HG03025 (cell line): ENCODE results near the gene TTC27.
"Not testable (repeated sequence)": the region's sequence is repeated elsewhere in the genome, so short reads cannot be mapped to it uniquely, and the experiment has no call there.

Experiments
- ATAC-seq: cut with Tn5 transposase; IDR thresholded peaks from one replicate; pipeline ENCODE4 v1.9.1; 2021; ENCODE audit warnings: mild to moderate bottlenecking, moderate library complexity; ENCODE audit not compliant: unreplicated experiment, low FRiP score

Gene TTC27

DNA sequence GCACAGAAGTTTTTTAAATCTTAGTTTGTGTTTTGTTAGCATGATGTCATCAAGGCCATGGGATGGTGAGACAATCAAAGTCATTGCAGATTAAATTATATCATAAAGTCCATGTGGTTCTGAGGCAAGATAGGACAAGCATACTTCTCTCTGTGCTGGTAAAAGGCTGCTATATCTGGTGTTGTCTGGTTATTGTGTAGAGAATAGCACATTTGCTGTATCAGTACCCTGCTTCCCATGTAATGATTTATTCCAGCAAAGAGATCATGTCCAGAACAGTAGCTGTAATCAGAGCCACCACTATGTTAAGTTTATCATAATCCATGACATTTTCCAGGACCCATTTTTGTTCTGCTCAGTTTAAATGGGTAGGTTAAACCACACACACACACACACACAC lies 123.0 kb downstream of the TTC27 start:
- no peak for ATAC-seq

DNA sequence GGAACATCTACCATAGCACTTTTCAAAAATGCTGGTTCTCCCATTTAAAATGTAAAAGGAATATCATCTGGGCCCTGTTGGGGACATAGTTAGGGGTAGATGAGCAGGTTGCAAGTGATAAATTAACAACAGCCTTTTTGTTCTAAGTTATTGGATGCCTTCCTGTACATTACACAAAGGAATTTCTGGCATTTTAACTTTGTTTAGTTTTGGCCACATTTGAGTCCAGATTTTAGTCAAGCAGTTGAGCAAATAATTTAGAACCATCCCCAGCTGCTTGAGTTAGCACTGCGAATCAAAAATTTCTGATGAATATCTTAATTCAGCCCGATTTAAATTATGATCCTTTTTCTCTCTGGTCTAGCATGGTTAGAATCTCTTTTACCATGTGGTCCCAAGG lies 124.4 kb downstream of the TTC27 start:
- ATAC-seq: no peak

DNA sequence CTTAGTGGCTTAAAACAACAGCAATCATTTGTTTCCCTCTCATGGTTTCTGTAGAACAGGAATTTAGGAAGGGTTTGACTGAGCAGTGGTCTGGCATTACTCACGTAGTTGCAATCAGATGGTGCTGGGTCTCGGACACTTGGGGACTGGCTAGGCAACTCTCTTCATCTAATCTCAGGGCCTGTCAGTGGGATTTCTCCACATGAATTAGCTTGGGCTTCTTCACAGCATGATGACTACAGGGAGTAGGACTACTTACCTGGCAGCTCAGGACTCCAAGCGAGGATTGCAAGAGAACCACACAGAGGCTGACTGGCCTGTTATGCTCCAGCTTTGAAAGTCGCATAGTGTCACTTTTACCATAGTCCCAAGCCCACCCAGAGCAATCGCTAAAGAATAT lies 125.1 kb downstream of the TTC27 start:
- no peak for ATAC-seq

DNA sequence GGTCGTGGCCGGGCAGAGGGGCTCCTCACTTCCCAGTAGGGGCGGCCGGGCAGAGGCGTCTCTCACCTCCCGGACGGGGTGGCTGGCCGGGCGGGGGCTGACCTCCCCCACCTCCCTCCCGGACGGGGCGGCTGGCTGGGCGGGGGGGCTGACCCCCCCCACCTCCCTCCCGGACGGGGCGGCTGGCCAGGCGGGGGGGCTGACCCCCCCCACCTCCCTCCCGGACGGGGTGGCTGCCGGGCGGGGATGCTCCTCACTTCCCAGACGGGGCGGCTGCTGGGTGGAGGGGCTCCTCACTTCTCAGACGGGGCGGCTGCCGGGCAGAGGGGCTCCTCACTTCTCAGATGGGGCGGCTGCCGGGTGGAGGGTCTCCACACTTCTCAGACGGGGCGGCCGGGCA lies 126.8 kb downstream of the TTC27 start:
- not testable (repeated sequence) for ATAC-seq

DNA sequence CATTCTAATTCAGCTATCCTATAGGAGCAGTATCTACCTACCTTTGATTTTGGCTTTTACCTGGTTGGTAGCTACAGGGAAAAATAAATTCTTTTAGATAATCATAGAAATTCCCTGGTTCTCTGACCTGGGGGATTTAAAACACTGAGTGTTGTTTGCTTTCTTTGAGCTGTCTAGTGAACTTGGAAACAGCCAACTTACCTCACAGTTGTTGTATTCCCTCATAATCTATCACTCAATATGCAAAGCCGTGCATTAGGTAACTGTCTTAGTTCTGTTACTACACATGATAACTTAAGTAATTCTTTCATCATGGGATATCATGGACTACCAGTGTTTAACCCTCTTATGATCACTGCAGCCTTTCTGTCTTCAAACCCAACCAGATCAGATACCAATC lies 127.8 kb downstream of the TTC27 start:
- ATAC-seq: no peak

DNA sequence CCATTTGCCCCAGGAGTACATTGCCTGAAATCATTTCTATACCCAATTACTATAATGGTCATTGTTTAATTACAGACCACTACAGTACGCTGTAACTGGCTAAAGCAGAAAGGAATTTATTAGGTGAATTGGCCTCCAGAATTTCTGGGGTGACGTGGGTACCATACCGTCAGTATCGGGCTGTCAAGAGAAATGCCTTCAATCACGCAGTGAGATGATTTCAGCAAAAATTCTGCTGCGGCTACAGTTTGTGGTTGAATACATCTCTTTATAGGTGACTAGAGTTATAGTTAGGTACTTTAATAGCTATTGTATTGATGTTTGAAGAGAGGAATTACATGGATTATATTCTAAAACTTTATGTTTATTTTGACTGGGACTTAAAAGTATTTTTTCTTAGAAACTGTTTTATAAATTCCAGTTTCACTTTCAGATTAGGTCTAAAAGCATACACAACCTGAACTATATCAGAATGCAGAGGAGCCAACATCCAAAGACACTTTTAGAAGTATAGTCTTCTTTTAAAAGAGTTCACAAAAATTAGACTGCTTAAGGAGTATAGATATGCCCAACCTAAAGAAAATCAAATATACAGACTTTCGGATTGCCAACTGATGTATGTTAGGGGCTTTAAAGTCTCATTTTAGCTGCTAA lies 128.4 kb downstream of the TTC27 start:
- ATAC-seq: no peak

DNA sequence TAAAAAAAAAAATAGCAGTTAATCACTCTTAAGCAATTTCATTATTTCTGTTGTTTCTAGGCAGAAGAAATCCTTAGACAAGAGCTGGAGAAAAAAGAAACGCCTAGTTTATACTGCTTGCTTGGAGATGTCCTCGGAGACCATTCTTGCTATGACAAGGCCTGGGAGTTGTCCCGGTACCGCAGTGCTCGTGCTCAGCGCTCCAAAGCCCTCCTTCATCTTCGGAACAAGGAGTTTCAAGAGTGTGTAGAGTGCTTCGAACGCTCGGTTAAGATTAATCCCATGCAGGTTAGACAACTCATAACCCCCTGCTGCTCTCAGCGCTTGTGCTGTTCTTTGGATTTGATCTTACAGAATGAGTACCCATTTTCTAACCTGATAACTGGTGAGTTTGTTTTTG lies 130.4 kb downstream of the TTC27 start:
- no peak for ATAC-seq

DNA sequence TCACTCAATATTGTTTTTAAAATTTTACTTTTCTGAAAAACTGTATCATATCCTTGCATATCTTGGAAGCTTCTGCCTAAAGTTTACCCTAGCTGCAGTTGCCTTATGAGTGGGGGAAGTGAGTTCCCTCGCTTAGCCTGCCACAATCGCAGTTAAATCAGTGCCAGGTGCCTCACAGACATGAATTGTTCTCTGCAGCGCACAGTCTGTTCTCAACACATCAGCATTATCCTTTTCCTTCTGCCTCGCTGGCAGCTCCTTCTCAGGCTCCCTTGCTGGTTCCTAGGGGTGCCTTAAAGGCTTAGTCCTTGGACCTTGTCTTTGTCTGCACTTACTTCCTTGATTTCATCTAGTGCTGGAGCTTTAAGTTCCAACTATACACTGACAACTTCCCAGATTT lies 132.8 kb downstream of the TTC27 start:
- ATAC-seq: no peak

DNA sequence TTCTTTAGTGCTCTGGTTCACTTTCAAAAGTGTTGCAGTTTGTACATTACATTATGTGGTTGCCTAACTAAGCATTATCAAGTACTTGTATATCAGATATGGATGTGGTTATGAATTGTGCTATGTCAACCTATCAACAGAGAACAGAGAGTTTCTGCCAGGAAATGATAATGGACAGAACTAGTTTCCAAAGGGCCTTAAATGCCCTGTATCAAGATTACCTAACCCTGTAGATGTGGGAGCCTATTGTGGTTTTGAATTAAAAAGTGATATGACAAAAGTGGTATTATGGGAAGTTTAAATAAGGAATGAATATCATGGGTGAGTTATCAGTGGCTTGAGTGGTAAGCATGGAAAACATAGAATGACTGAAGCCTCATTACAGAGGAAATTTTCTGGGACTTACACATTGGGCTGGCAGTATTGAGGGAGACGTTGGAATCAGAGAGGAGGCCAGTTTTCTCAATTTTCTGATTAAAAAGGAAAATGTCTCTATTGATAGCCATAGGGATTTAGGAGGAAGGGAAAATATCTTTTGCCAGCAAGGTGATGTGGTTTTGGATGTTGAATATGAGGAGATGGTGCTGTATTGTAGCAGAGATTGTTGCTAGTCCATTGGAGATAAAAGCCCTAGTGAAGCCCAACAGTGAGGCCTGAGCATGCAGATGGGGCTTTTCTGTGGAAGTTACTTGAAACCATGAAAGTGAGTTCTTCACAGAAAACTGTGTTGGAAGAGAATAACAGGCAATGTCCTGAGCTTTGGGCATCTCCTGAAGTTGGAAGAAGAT lies 140.7 kb downstream of the TTC27 start:
- no peak for ATAC-seq

DNA sequence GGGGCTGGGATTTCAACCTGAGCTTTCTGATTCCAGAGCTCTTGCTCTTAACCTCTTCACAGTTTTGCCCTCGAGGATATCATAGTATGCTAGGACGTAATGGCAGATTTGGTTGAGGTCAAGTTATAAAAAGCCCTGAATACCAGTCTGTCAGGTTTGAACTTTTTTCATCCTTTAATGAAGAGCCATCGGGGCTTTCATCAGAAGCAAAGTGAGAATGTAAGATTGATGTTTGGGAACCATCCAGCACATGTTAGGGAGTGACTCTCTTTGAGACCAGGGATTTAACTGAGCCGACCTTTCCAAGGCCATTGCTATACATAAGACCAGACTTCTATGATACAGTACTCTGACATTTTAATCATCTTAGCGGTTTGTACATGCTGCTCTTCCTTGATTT lies 142.5 kb downstream of the TTC27 start:
- no peak for ATAC-seq

DNA sequence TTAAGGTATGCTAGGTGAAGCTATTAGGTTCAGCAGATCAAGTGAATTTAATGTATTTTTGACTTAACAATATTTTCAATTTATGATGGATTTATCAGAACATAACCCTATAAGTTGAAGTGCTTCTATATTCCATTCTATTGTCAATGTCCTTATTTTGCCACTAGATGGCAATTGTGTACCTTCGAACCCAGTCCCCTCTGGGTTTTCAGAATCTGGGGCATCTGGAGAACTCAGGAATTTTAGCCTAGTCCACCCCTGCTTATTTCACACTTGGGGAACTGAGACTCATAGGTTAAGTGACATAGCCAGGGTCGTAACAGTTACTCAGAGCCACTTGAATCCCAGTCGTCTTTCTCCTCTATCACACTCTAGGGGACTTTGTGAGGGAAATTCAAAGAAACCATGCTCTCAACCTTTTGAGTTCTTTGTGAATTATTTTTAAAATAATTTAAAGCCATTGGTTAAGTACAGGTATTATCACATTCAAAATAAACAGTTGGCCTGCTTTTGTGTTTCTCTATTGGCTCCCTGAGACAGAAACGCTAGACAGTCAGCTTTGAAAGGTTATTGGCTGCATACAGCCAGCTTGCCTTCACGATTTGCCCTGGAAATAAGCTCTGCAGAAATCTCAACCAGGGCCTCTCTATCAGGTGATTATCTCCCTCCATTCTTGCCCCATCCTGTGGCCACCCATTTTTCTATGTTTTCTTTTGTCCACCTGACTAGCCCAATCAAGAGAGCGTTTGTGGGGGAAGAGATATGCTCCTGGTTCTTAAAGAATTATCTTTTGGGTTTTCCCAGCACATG lies 145.0 kb downstream of the TTC27 start:
- no peak for ATAC-seq

DNA sequence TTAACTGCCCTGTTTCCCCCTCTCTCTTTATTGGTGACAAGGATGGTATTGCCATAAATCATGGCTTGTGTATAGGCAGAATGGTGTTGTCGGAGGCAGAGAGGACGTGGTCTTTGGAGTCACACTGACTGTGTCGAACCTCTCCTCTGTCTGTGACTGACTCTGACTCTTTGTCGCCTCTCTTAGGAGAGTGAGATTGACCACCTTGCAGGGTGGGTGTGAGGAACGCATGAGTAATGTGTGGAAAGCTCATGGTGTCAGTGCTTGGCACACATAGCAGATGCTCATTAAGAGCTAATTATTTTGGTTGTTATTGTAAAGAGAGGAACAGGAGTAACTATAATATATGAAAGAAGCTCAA lies 145.6 kb downstream of the TTC27 start:
- no peak for ATAC-seq

DNA sequence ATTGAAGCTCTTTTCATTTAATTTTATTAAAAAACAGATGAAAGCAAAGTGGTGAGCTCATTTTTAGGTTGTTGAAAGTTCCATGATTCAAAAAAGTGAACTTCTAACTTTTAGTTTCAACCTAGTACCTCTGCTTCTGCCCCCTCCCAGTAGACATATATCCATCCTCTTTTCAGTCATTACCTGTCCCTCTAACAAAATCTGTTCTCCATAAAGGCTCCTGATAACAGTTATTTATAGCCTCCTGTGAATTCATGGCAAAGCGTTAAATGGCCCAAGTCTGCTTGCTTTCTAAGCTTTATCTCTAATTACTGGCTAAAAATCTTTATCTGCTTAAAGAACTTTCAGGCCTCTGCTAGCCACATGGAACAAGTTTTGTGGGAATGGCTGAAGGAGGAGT lies 148.1 kb downstream of the TTC27 start:
- no peak for ATAC-seq

DNA sequence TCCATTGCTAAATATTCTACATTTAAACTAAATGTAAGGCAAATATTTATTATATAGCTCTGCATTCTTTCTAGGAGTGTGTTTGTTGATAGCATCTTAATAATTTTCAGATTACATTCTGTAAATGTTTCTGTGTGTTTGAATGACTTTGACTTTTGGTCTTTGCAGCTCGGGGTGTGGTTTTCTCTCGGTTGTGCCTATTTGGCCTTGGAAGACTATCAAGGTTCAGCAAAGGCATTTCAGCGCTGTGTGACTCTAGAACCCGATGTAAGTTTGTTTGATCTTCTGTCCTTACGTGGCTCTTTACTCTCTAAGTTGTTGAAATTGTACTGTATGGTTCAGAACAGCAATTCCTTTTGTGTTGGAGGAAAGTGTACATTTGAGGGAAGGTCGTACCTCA lies 149.9 kb downstream of the TTC27 start:
- no peak for ATAC-seq

DNA sequence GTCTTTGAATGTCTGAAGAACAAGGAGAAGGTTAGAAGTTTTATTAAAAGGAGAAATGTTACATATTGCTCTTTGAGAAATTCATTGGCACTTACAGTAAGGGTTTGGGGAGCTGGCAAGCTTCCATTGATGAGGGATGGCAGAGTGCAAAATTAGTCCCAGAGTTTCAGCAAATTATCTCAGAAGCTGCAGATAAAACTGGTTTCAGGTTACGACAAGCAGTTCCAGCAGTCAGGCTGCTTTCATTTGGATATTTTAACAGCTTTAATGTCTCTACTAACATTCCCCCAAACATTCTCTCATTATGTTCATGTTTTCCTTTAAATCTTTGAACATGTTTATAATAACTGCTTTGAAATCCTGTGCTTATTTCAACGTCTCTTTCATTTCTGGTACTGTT lies 153.1 kb downstream of the TTC27 start:
- ATAC-seq: no peak

DNA sequence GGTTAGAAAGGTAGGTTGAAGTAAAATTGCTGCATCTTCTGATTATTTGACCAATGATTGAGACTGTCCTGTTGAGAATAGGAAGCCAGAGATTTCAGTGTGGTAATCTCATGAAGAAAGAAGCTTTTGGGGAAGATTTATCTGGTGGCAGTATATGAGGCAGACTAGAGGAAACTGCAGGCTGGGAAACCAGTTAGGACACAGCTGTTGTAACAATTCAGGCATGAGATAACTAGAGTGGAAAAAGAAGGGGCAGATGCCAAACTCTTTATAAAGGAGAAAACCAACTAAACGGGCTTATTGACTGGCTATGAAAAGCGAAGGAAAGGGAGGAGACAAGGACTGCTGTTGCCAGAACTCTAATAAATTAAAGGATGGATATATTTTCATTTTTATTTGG lies 155.6 kb downstream of the TTC27 start:
- no peak for ATAC-seq

DNA sequence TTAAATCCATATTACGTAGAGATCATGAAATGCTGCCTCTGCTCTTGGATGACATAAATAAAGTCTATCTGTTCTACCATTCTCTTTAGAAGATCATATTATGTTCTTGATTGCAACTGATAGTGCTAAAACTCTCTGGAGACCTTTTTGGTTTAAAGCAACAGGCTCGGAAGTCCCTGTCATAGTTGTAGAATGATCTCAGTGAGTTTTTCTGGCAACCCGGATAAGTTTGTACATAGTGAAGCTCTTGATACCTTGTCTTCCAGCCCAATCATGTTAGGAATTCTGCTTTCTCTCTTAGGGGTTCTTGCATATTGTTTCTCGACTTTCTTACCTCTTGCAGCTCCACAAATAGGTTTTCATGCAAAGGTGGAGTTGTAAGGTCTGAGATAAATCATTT lies 156.1 kb downstream of the TTC27 start:
- no peak for ATAC-seq

DNA sequence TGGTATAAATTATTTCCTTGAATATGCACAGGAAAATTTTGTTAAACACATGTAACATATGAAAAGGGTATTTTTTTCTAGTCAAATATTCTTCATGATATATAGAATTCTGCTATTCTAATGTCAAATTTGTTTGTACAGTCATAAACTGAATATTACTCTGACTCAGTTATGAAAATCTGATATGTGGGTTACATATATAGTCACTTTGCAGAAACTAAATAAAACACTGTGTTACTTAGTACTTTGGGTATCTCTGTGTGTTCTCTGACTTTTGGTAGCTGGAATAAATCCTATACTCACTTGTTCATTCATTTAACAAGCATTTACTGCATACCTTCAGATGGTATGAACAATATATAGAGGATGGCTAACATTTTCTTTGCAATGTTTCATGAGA lies 159.4 kb downstream of the TTC27 start:
- ATAC-seq: no peak

DNA sequence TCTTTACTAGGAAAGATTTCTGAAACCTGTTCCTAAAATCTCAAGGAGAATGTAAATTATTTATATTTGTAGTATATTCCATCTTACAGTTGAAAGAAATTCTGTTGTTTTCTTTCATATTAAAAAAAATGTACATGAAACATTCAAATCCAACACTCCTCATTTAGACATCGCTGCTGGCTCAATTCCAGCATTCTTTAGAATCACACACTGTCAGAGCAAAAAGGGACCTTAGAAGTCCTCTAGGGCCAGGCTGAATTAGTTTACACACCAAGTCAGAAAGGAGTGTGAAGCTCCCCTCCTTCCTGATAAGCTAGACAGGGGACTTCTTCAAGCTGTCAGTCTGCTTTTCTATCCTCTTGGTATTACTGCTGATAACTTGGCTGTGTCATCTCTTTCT lies 160.3 kb downstream of the TTC27 start:
- ATAC-seq: no peak

DNA sequence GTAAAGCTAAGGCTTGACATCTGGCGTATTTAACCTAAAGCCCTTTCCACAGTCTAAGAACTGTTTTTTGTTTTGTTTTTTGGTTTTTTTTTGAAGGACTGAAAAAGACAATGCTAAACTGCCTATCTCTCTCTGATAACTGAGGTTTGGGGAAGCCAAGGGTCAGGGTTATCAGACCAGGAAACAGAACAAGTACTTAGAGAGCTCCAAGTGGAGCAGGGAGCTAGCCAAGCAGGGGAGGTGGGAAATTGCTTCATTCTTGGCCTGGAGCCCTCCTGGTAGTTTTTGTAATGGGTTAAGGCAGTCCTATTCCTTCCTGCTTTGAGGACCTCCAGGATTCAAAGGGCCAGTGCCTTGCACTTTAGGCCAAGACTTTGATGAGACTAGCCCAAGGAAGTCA lies 164.6 kb downstream of the TTC27 start:
- no peak for ATAC-seq

DNA sequence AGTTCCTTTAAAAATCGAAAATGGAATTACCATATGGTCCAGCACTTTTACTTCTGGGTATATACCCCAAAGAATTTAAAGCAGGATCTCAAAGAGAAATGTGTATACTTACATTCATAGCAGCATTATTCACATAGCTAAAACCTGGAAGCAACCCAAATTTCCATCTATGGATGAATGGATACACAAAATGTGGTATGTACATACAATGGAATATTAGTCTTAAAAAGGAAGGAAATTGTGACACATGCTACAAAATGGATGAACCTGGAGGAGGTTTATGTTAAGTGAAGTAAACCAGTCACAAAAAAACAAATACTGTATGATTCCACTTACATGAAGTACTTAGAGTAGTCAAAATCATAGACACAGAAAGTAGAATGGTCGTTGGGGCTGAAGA lies 171.0 kb downstream of the TTC27 start:
- ATAC-seq: no peak

DNA sequence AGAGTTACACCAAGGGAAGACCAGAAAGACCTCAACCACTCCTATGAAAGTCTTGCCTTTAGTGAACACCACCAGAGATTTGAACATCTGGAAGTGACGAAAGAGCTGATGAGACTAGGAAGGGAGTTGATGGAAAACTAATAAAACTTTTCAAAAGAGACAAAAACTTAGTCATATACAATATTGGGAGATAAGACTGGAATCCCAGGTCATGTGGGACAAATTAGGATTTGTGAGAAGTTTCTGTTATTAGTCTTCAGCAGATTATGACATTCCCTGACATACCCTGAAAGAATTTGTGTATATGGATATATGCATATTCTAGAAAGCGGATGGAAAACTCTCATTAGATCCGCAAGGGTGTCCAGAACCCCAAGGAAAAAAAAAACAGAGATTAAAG lies 173.9 kb downstream of the TTC27 start:
- ATAC-seq: no peak
